GM12878 (cell line): ENCODE data around the gene FRMD3. TPM values are rescaled to one million over a fixed set of nuclear protein-coding genes. Genes with fewer than 3 reads are reported as not detected.

Experiments used
- ATAC-seq: fragments of 200-7000 bp; cut with Tn5 transposase; 3 replicates; pipeline ENCODE4 v1.9.1; 2020; ENCODE audit warnings: mild to moderate bottlenecking, moderate library complexity
- BruUV-seq: library from RNA; stranded (reverse); fragments of 400-500 nt; replicated peaks from 2 replicates; lab custom pipeline; 2021; lab: Mats Ljungman, UMichigan
- CTCF ChIA-PET: fragments of 300-600 bp; sonication (Branson Sonifier 250); formaldehyde crosslinking; extraction: SDS; loops from one replicate; lab custom pipeline; 2021; ENCODE audit warnings: inconsistent platforms; lab: Yijun Ruan, JAX
- POLR2A ChIA-PET: fragments of 350-600 bp; formaldehyde crosslinking; extraction: SDS; loops from one replicate; lab custom pipeline; 2021; ENCODE audit warnings: inconsistent platforms; lab: Charles Lee
- RAD21 ChIA-PET: fragments of 300-600 bp; sonication (Branson Sonifier 250); formaldehyde crosslinking; loops from one replicate; lab custom pipeline; 2023; ENCODE audit warnings: antibody characterized with exemption; ENCODE audit not compliant: unreplicated experiment; lab: Charles Lee
- SMC1A ChIA-PET: fragments of 300-600 bp; sonication (Branson Sonifier 250); formaldehyde crosslinking; loops from one replicate; lab custom pipeline; 2023; ENCODE audit not compliant: unreplicated experiment, uncharacterized antibody; lab: Charles Lee
- DNase-seq: peaks from one replicate; pipeline ENCODE4 v3.0.0-alpha.2; 2011; ENCODE audit warnings: low read depth, low spot score
- FAIRE-seq: peaks from 3 replicates; lab custom pipeline; 2011; peaks lifted over from hg19 to GRCh38; lab: Jason Lieb, UNC
- H2AFZ ChIP-seq: 2 replicates; pipeline ENCODE4 v1.6.0; 2011; ENCODE audit warnings: low read depth, low read length, control low read depth; ENCODE audit not compliant: control insufficient read depth
- H3K27ac ChIP-seq: 2 replicates; pipeline ENCODE4 v1.5.1; 2011; ENCODE audit warnings: control low read depth; ENCODE audit not compliant: control insufficient read depth, insufficient read depth
- H3K27me3 ChIP-seq, 2 experiments: replicated peaks in 1 of 2; 2 replicates each; pipeline versions ENCODE4 v1.6.0 to v1.6.1; 2011; ENCODE audit warnings: low read length in 1 of 2; ENCODE audit not compliant: control insufficient read depth in 2 of 2, insufficient read depth in 2 of 2
- H3K36me3 ChIP-seq, 2 experiments: 2 replicates each; pipeline ENCODE4 v1.5.1; 2011; ENCODE audit warnings: low read length in 1 of 2; ENCODE audit not compliant: control insufficient read depth in 2 of 2, insufficient read depth in 2 of 2
- H3K4me1 ChIP-seq: 2 replicates; pipeline ENCODE4 v1.6.1; 2011; ENCODE audit warnings: mild to moderate bottlenecking, low read length, moderate library complexity, mixed read lengths; ENCODE audit not compliant: control insufficient read depth, insufficient read depth
- H3K4me2 ChIP-seq: 2 replicates; pipeline ENCODE4 v1.6.0; 2011; ENCODE audit warnings: control low read depth; ENCODE audit not compliant: control insufficient read depth, insufficient read depth
- H3K4me3 ChIP-seq: fragments of 200-600 bp; sonication (generic); 2 replicates; pipeline ENCODE4 v1.5.1; 2016
- H3K79me2 ChIP-seq: 2 replicates; pipeline ENCODE4 v1.6.0; 2011; ENCODE audit warnings: low read length; ENCODE audit not compliant: control insufficient read depth, insufficient read depth
- H3K9ac ChIP-seq: 2 replicates; pipeline ENCODE4 v1.8.0; 2011; ENCODE audit warnings: low read length, control low read depth, mixed read lengths; ENCODE audit not compliant: control insufficient read depth, insufficient read depth
- H3K9me3 ChIP-seq: replicated peaks from 3 replicates; pipeline ENCODE4 v1.5.1; 2011; ENCODE audit warnings: mild to moderate bottlenecking, low read length; ENCODE audit not compliant: control insufficient read depth, insufficient read depth
- H4K20me1 ChIP-seq: 2 replicates; pipeline ENCODE4 v1.6.0; 2011; ENCODE audit not compliant: control insufficient read depth, insufficient read depth
- ASH2L ChIP-seq: fragments of 300-600, 200-600 bp; sonication (generic); IDR thresholded peaks from 2 replicates; pipeline ENCODE4 v1.6.1; 2017; ENCODE audit warnings: low read depth, mild to moderate bottlenecking, borderline replicate concordance
- ATF2 ChIP-seq: IDR thresholded peaks from 2 replicates; pipeline ENCODE4 v1.6.1; 2012; ENCODE audit warnings: low read length, inconsistent platforms
- ATF7 ChIP-seq: fragments of 450-650 bp; IDR thresholded peaks from 2 replicates; pipeline ENCODE4 v1.6.1; 2016; ENCODE audit warnings: low read depth, mild to moderate bottlenecking
- BHLHE40 ChIP-seq, 2 experiments: fragments of 450-650 bp in 1 of 2; IDR thresholded peaks; 2 replicates each; pipeline ENCODE4 v1.6.1; 2011 to 2017; ENCODE audit warnings: low read depth in 2 of 2, borderline replicate concordance in 1 of 2, improper control_type of control experiment in 1 of 2, low read length in 1 of 2, mild to moderate bottlenecking in 1 of 2
- CBX3 ChIP-seq: fragments of 200-600 bp; sonication (generic); IDR thresholded peaks from 2 replicates; pipeline ENCODE4 v1.6.1; 2016; ENCODE audit warnings: low read depth, borderline replicate concordance
- ELK1 ChIP-seq: IDR thresholded peaks from 2 replicates; pipeline ENCODE4 v1.6.1; 2012; ENCODE audit warnings: low read depth, low read length, improper control_type of control experiment
- EP300 ChIP-seq, 2 experiments: fragments of 150-350 bp in 1 of 2; IDR thresholded peaks; 2 replicates each; pipeline ENCODE4 v1.6.1; 2011 to 2012; ENCODE audit warnings: low read depth in 2 of 2, low read length in 2 of 2, borderline replicate concordance in 1 of 2, improper control_type of control experiment in 1 of 2, inconsistent platforms in 1 of 2; ENCODE audit not compliant: control insufficient read depth in 1 of 2
- IKZF2 ChIP-seq, 2 experiments: fragments of 450-650 bp; IDR thresholded peaks; 2 replicates each; pipeline ENCODE4 v1.6.1; 2017; ENCODE audit warnings: mild to moderate bottlenecking in 2 of 2, moderate library complexity in 2 of 2
- JUNB ChIP-seq: IDR thresholded peaks from 2 replicates; pipeline ENCODE4 v1.6.1; 2016; ENCODE audit warnings: antibody characterized with exemption, mild to moderate bottlenecking
- JUND ChIP-seq: IDR thresholded peaks from 2 replicates; pipeline ENCODE4 v1.6.1; 2012; ENCODE audit warnings: low read depth, mild to moderate bottlenecking, low read length, improper control_type of control experiment, moderate library complexity
- KDM1A ChIP-seq: fragments of 200-600 bp; sonication (generic); IDR thresholded peaks from 2 replicates; pipeline ENCODE4 v1.6.1; 2016; ENCODE audit warnings: borderline replicate concordance
- MTA2 ChIP-seq: fragments of 450-650 bp; IDR thresholded peaks from 2 replicates; pipeline ENCODE4 v1.6.1; 2016; ENCODE audit warnings: low read depth, mild to moderate bottlenecking, moderate library complexity
- MYC ChIP-seq: IDR thresholded peaks from 2 replicates; pipeline ENCODE4 v1.6.1; 2011; ENCODE audit warnings: mild to moderate bottlenecking, low read length, moderate library complexity, inconsistent platforms; ENCODE audit not compliant: insufficient read depth, insufficient replicate concordance, insufficient read length, severe bottlenecking
- SP1 ChIP-seq: IDR thresholded peaks from one replicate; pipeline ENCODE4 v1.6.1; 2011; ENCODE audit warnings: low read depth, low read length
- SUPT20H ChIP-seq: IDR thresholded peaks from 2 replicates; pipeline ENCODE4 v1.6.1; 2011; ENCODE audit warnings: low read depth, mild to moderate bottlenecking, low read length, moderate library complexity, borderline replicate concordance; ENCODE audit not compliant: control insufficient read depth
- TCF12 ChIP-seq: IDR thresholded peaks from 2 replicates; pipeline ENCODE4 v1.6.1; 2011; ENCODE audit warnings: low read depth, mild to moderate bottlenecking, low read length
- USF1 ChIP-seq: IDR thresholded peaks from 2 replicates; pipeline ENCODE4 v1.6.1; 2011; ENCODE audit warnings: borderline replicate concordance, low read depth, mild to moderate bottlenecking, moderate library complexity, mixed read lengths, low read length; ENCODE audit not compliant: insufficient read depth; ENCODE audit errors: extremely low read length
- ZNF274 ChIP-seq: IDR thresholded peaks from one replicate; pipeline ENCODE4 v1.8.0; 2011; ENCODE audit not compliant: insufficient read length, insufficient read depth
- ZZZ3 ChIP-seq: IDR thresholded peaks from 2 replicates; pipeline ENCODE4 v1.6.1; 2011; ENCODE audit warnings: low read depth; ENCODE audit not compliant: control insufficient read depth, insufficient read length
- WGBS: methylation state at CpG from one replicate; pipeline ENCODE4 v1.1.6; 2016; ENCODE audit warnings: low lambda C conversion rate; ENCODE audit not compliant: insufficient replicate concordance, insufficient coverage; ENCODE audit errors: missing lambda C conversion rate; 5-methylcytosine and 5-hydroxymethylcytosine counted together
- in situ Hi-C: fragments of 300-500 bp; cut with MboI; formaldehyde crosslinking; loops from 9 replicates; pipeline ENCODE4 v1.14.3; 2018; ENCODE audit warnings: mixed read lengths
- intact Hi-C: fragments of 100-400 bp; cut with micrococcal nuclease; formaldehyde crosslinking; loops from one replicate; pipeline ENCODE4 v1.14.2; 2022; ENCODE audit not compliant: unreplicated experiment
- polyA plus RNA-seq, 11 experiments: library from polyadenylated mRNA; depleted of rRNA in 4 of 11; unstranded in 6 of 11; stranded (reverse) in 5 of 11; fragments of >200 nt; fragmentation: Nextera tagmentation in 4 of 11; fragmentation: Illumina TruSeq in 1 of 11; extraction: Ambion mirVana in 4 of 11; extraction: Trizol in 1 of 11; gene quantifications; 1 replicate in 1 of 11; 2 replicates in 10 of 11; pipeline versions ENCODE4 v1.2.1 to v1.2.3, GENCODE V29; 2011 to 2016; ENCODE audit warnings: inconsistent platforms in 2 of 11, missing spikeins in 2 of 11, low read depth in 1 of 11
- total RNA-seq, 4 experiments: library from RNA; depleted of rRNA in 3 of 4; stranded (reverse); fragments of >200 nt in 3 of 4; fragmentation: Illumina TruSeq in 1 of 4; extraction: Trizol in 1 of 4; gene quantifications; 2 replicates each; pipeline versions ENCODE4 v1.2.1 to v1.2.3, GENCODE V29; 2013 to 2021

The FRMD3 gene
- total and polyA plus RNA-seq, 10 of the 15 experiments (the other 5 are each of a cell fraction or from before 2014, with no cell fraction given), result 0.04 to 0.68 (median 0.21) TPM; not detected in 1

GRCh38 chr9:83473488-83473971 lies 64.7 kb downstream of the FRMD3 start:
- Histone ChIP-seq H2AFZ (peak overlapping the region; percentile 95), H3K4me3 (peak overlapping the region; percentile 57; the same call in 1 of the 2 replicates), H3K36me3 (no peaks in the 10 kb centered on the region), H3K9ac (peak overlapping the region; percentile 46; the same call in 1 of the 2 replicates), H3K9me3 (no peaks in the 10 kb centered on the region), H3K27me3 (no peaks in the 10 kb centered on the region), H4K20me1 (no peaks in the 10 kb centered on the region), H3K79me2 (no peaks in the 10 kb centered on the region), H3K27ac (peak overlapping the region; percentile 71), H3K4me1 (peaks cover 12% of the 10 kb centered on the region; the same call in 1 of the 2 replicates), H3K4me2 (peak overlapping the region; percentile 99)
- WGBS, result 3% methylated on average over 5 of the region's 5 CpGs
- no TSS peak for BruUV-seq
- FAIRE-seq (peak; percentile 94), DNase-seq (peak; percentile 28), ATAC-seq (peak; percentile 95)
- CTCF ChIA-PET, result no interaction called here
- POLR2A ChIA-PET, result no interaction called here
- intact Hi-C loops (no loop called here), in situ Hi-C loops (no loop called here)
- RAD21 ChIA-PET, result no interaction called here
- SMC1A ChIA-PET, result interaction anchor here (1.5 kb wide), 1 partner anchor 10 kb away, joined by 3 read pairs; no protein-coding TSS in a partner anchor
- TF ChIP-seq ELK1 (no peak), USF1 (no peak), JUND (no peak), ATF2 (peak; percentile 68), SUPT20H (no peak), SP1 (no peak), MYC (no peak), IKZF2 (IDR thresholded peaks at IDR 0.05) (peak in 1 of 2 experiments; percentile 34; a peak in 1 of 4 replicates), CBX3 (no peak), KDM1A (no peak), ATF7 (peak; percentile 79), ASH2L (no peak), MTA2 (no peak), ZNF274 (no peak), ZZZ3 (no peak), TCF12 (no peak), JUNB (peak; percentile 36; the same call in 1 of the 2 replicates), BHLHE40 (IDR thresholded peaks at IDR 0.05; ENCODE audit: borderline replicate concordance in 1 of 2, low read depth in 2 of 2, low read length in 1 of 2) (0 out of 4 replicates have a peak, but pooled peaks of 1 of the 2 experiments have one; percentile 14), EP300 (IDR thresholded peaks at IDR 0.05; ENCODE audit: borderline replicate concordance in 1 of 2, control insufficient read depth in 1 of 2, low read depth in 2 of 2, low read length in 2 of 2) (no peak)
